HG03280 (cell line): ENCODE measurements around the gene FHAD1.

Source experiments
- ATAC-seq: cut with Tn5 transposase; IDR thresholded peaks from one replicate; pipeline ENCODE4 v1.9.1; 2021; ENCODE audit warnings: mild to moderate bottlenecking, moderate library complexity; ENCODE audit not compliant: unreplicated experiment

The FHAD1 gene

GRCh38 chr1:15343729-15344128, 96.7 kb downstream of the FHAD1 start:
- no peak for ATAC-seq

- no peak for ATAC-seq
Observed at GRCh38 chr1:15344380-15344779, 97.4 kb downstream of the FHAD1 start.

GRCh38 chr1:15344800-15345704, 98.0 kb downstream of the FHAD1 start:
- ATAC-seq: no peak

DNA sequence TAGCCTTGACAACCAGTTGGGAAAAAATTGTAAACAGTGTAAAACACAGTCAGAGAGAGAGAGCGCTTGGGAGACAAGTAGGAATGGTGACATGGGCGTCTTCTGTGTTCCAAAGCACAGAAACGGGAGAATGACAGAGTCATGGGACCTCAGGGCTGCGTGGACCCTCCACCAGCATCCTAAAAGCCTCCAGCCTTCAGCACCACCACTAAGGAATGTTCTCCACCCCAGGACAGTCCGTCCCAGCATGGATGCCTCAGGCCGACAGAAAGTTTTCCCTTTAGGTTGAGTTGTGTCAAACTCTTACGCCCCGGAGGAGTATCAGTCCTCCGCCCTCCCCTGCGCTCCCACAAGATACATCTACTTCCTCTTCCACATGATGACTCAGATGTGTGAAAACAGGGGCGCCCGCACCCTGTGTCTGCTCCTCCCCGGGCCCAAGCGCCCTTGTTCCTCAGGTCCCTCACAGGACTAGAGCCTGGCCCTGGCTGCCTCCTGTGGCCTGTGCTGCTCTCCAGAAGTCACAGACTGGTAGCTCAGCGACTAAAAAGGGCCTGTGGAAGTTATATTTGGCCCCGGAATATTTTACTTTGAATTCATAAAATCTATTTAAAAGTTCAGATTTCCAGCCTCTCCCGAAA, 98.8 kb downstream of the FHAD1 start:
- ATAC-seq: peak; percentile 61

DNA sequence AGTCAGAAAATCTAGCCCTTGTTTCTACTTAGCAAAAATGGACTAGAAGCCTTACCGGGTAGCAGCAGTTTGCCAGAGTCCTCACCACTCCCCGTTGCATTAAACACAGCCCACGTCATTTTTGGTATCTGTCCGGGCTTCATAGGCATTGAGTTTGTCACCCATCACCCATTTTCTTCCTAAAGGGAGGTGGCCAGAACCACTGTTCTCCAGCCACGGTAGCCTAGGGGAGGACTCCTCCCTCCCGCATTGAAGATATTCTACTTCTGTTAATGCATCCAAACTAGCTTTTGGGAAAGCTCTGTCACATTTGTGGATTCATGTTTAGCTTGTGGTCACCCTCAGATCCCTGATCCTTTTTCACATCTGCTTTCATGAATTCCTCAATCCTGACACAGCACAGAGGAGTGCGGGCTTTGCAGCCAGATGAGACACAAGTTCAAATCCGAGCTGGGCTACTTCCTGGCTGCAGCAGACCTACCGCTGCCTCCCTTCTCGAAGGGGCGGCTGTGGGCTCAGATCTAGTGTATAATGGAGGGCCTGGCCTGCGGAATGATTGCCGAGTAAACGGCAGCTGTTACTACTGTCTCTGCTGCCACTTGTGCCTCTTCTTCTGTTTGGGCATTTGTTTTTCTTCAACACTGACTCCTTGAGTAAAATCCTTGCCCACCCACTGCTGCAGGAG, 99.5 kb downstream of the FHAD1 start:
- ATAC-seq: no peak

DNA sequence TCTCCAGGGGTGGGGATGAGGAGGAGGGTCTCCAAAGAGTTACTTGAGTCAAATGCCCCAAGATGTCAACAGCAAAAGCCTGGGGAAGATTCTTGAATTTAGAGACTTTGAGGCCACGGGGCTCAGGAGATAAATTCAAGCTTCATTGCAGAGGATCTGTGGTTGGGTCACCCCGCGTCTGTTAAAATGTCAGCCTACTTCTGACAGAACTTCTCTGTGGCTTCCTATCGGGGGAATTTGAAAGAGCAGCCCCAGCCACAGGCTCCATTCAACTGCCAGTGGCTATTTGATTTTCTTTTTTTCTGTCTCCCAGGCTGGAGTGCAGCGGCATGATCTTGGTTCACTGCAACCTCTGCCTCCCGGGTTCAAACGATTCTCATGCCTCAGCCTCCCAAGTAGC, 100.2 kb downstream of the FHAD1 start:
- no peak for ATAC-seq

DNA sequence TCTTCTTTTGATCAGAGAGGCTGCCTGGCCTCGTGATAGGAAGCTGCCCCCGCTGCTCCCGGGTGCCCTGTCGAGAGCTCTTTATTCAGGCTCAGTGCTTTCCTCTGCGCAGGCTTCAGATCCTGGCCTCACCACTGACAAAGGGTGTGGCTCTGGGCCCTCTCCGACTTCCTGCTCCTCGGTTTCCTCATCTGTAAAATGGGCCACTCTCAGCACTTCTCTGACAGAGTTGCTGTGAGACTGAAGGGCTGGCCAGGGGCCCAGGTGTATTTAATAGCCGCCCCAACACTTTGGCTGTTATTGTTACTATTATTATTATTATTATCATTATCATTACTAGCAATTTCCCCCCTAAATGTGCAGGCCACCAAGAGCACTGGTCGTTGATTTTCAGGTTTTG, 101.6 kb downstream of the FHAD1 start:
- no peak for ATAC-seq

DNA sequence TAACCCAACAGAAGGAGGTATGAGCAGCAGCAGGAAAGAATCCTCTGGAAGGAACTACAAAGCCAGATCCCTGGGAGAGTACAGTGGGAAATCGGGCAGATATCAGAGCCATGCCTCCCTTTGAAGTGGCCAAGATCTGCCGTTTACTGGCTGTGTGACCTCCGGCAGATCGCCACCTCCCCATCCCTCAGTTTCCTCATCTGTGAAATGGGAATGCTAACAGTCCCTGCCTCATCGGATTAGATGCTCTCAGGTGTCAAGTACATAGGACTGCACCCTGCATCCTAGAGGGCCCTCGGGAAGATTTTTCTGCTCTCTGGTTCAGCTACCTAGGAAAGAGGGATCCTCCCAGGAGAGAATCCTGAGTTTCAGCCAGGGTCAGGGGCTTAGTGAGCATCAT, 102.1 kb downstream of the FHAD1 start:
- ATAC-seq: no peak

GRCh38 chr1:15350151-15350550, 103.1 kb downstream of the FHAD1 start:
- no peak for ATAC-seq

DNA sequence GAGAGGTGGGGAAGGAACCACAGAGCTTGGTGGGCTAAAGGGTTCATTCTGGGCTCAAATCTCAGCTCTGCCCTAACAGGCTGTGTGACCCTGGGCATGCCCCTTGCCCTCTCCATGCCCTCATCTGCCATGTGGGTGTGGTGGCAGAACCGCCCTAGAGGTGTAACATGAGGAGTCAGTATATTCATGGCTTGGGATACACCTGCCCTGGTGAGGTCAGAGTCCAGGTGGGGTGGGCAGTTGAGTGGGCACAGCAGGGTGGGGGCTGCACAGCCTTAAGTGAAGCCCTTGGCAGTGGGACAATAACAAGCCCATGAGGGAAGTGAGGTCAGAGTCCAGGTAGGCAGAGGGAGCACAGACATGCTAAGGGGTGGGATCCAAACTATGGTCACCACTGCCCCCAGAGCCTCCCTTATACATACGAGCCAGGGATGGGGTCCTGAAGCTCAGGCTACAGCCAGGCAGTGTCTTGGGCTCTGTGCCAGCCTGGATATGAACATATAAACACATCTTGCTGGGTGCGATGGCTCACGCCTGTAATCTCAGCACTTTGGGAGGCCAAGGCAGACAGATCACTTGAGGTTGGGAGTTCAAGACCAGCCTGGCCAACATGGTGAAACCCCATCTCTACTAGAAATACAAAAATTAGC, 103.7 kb downstream of the FHAD1 start:
- ATAC-seq: no peak

- no peak for ATAC-seq
Observed at GRCh38 chr1:15351310-15351709, 104.3 kb downstream of the FHAD1 start.

DNA sequence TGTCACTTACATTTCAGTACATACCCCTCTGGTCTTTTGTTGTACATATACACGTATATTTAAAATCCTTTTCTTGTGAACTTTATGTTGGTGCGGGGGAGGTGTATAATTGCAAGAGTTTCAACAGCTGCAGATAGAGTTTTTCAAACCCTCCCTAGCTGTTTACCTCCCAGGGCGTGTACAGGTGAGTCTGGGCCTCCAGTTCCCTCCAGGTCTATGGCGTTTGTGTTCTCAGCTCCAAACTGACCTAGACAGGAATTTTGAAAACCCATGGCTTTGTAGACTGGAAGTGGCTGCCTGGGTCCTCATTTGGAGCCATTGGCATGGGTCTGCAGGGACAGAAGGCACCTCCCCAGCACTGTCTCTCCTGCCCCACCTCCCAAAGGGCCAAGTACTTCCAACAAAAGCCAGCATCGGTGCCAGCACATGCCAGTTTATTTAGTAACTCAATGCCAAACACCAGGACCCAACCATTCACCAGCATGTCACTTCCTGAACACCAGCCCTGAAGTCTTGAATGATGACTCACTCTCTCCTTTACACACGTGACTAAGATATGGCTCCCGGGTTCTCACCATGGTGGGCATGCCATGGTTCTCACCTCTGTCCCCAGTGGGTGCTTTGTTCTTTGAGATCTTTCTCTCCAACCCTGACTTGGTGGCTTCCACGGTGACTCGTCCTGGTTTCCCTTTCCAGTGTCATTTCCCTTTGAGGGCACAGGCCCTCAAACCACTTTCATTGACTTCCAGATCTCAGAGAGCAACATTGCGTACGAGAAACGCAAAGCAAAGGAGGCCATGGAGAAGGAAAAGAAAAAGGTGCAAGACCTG, 105.3 kb downstream of the FHAD1 start:
- no peak for ATAC-seq

DNA sequence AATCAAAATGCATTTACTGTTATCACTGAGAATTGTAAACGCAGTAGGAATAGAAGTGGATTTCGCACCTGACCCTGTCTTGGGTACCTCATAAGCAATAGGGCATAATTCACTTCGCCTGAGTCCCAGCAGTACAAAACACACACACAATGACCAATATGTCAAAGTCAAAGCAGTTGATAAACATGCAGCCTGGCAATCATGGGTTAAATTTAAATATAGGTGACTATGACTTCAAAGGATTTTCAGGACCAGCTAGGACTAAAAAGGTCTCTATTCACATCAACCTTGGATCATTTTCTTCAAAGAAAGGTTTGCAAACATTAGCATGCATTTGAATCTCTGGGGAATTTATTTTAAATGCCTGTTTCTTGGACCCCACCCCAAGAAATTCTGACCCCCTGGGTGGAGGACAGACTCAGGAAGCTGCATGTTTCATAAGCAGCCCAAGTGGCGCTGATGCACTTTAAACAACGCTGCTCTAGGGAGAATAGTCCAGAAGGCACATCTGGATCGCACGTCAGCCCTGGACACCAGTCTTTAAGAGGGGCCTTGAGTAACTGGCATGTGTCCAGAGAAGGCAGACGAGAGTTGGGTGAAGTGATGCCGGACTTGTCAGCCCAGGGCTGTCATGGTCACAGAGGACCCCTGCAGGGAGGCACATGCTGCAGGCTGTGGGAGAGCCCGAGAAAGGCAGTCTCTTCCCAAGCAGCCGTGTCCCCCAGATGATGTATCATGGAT, 107.0 kb downstream of the FHAD1 start:
- no peak for ATAC-seq

DNA sequence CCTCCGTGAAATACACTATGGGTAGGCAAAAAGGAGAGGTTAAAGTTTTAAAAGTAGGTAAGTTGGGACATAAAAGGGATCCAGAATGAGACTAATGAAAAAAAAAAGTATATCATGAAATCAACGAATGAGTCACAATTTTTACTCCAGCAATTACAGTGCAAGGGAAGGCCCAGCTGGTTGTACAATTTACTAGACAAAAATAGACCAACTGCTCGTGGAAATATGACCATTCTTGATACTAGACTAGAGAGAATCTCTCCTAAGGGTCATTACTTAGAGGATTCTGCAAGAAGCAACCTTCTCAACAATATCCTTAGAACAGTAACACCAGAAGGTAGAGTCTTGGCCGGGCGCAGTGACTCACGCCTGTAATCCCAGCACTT, 107.5 kb downstream of the FHAD1 start:
- no peak for ATAC-seq

DNA sequence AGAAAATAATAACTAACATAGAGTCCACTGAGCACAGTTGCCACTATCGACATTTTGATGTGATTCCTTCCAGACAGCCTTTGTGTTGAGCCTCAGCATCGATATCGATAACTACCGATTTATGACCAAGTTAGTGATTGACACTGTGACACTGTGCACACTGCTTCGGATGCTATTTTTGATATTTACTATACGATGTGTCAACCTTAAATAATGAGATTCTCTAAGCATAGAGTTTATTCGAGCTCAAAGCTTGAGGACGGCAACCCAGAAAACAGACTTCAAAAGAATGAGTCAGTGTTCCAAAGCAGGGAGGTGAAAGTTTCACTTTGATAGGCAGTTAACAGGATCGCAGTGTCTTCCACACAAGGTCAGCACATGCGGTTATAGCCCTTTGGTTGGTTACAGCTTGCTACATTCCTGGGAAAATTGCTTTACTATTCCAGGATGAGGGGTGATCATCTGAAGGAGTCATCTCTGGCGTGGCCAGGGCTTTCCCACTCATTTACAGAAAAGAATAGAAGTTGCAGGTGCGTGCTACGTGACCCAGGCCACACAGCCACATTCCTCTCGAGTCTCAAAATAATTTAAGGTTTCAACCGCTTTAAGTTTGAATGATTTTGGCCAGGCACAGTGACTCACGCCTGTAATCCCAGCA, 109.1 kb downstream of the FHAD1 start:
- ATAC-seq: no peak

- no peak for ATAC-seq
Observed at GRCh38 chr1:15357612-15358207, 110.7 kb downstream of the FHAD1 start.

DNA sequence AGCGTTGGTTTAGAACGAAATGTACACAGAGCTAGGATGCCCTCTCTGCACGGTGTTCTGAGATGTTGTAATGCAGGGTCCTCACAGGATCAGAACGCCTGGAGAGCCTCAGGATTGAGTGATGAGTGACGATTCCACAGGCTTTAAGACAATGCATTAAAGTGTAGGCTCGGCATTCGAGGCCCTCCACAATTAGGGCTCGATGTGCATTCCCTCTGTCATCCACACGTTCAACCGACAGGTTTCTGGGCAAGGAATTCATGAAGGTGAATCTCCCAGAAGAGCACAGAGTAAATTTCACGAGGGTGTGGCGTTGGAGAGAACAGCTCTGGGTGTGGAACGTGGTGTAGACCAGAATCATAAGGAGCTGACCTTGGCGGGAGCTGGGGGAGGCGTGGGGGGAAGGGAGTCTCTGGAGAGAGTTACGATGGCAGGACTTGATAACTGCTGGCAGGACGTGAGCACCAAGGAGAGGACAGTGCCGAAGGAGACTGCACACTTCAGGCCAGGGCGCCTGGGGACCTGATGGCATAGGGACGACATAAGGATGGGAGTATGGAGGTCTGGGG, 111.6 kb downstream of the FHAD1 start:
- no peak for ATAC-seq

DNA sequence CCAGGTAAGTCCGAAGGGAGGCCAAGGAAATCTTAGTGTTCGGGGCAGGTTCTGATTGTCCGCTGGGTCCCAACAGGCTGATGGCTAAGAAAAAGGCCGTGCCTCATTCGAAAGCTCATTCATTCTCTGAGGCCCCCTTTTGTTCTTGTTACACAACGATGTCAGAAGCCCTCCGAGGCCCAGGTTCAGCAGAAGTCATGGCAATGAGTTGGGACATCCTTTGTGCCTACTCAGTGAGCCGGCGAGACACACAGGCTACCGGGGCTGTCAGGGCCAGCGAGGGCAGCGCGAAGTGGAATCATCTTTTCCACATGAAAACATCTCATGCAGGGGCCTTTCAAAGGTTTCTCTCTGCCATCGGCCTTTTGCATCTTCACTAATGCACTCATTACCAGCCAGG, 113.7 kb downstream of the FHAD1 start:
- no peak for ATAC-seq
